Activated CD4-positive, alpha-beta memory T cell treated with anti-CD3 and anti-CD28 coated beads, Interleukin-2, amount 10 ng/mL, durations not matched to agents 7 days and 5 days (primary cell): ENCODE data around the gene AHRR. TPM values are rescaled to one million over a fixed set of nuclear protein-coding genes. Genes with fewer than 3 reads are reported as not detected.
A peak's percentile ranks its signal among the peaks of the same experiment; 100 is the strongest.

ENCODE experiments used
- CTCF ChIA-PET: fragments of 350-600 bp; sonication (Branson Sonifier 250); formaldehyde crosslinking; loops from one replicate; lab custom pipeline; 2021; ENCODE audit warnings: antibody characterized with exemption, inconsistent platforms; lab: Charles Lee
- POLR2A ChIA-PET: fragments of 350-600 bp; sonication (Branson Sonifier 250); formaldehyde crosslinking; loops from one replicate; lab custom pipeline; 2021; ENCODE audit warnings: antibody characterized with exemption; lab: Charles Lee
- DNase-seq: peaks from one replicate; pipeline ENCODE4 v3.0.0-alpha.2; 2020
- H3K27ac Mint-ChIP-seq: one replicate; pipeline ENCODE4 v1.8.0; 2021; ENCODE audit warnings: mild to moderate bottlenecking, mixed read lengths
- H3K27me3 Mint-ChIP-seq: one replicate; pipeline ENCODE4 v1.8.0; 2021; ENCODE audit warnings: mixed read lengths
- H3K36me3 Mint-ChIP-seq: one replicate; pipeline ENCODE4 v1.8.0; 2021; ENCODE audit warnings: low read depth, mixed read lengths
- H3K4me1 Mint-ChIP-seq: one replicate; pipeline ENCODE4 v1.8.0; 2021; ENCODE audit warnings: mixed read lengths
- H3K4me3 Mint-ChIP-seq: one replicate; pipeline ENCODE4 v1.8.0; 2021; ENCODE audit warnings: mild to moderate bottlenecking, mixed read lengths
- H3K9me3 Mint-ChIP-seq: one replicate; pipeline ENCODE4 v1.8.0; 2021; ENCODE audit warnings: mixed read lengths
- total RNA-seq, 2 experiments: library from RNA; stranded (reverse); gene quantifications; one replicate each; pipeline ENCODE4 v1.2.3, GENCODE V29; 2021

AHRR gene
- total RNA-seq, 2 experiments from 2014 or later: 23.6 to 24.6 TPM

DNA sequence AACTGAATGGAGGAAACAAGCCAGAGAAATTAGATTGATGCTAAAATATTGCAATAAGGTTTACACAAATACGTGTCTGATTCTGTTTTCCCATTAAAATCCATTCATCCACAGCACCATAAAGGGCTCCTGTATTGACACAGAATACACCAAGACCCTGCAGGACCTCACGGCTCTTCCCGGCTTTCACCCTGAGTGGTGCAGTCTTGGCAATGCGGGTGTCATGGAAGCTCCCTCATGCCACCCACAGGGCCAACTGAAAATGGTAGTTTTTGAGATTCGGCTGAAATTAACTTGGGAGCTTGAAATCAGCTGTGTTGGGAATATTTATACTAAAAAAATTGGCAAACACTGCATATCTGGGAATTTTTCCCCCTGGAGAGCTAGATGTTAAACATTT is 104.2 kb downstream of the AHRR start:
- ChIA-PET POLR2A (interaction anchor here (1.2 kb wide), 2 partner anchors 24 to 154 kb away, joined by 3 to 4 read pairs; partner anchors contain the start of gene PDCD6), CTCF (interaction anchor here (0.7 to 2.5 kb wide), 8 partner anchors 13 to 238 kb away, joined by 3 to 22 read pairs (median 4); no protein-coding TSS in a partner anchor)

DNA sequence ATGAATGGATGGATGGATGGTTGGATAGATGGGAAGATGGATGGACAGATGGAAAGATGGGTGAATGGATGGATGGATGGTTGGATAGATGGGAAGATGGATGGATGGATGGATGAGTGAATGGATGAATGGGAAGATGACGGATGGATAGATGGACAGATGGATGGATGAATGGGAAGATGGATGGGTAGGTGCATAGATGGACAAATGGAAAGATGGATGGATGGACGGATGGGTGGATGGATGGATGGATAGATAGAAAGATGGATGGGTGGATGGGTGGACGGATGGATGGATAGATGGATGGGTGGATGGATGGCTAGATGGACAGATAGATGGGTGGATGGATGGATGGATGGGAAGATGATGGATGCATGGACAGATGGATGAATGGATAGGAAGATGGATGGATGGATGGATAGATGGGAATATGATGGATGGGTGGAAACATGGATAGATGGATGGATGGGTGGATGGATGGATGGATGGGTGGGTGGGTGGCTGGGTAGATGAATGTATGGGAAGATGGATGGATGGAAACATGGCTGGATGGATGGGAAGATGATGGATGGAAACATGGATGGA is 105.0 kb downstream of the AHRR start:
- peaks cover 23% of the 10 kb centered on the region for H3K4me1 Mint-ChIP-seq
- no peak for DNase-seq
- ChIA-PET POLR2A (interaction anchor here (1.2 kb wide), 2 partner anchors 24 to 155 kb away, joined by 3 to 4 read pairs; partner anchors contain the start of gene PDCD6), CTCF (interaction anchor here (0.7 to 2.5 kb wide), 7 partner anchors 14 to 238 kb away, joined by 3 to 22 read pairs (median 5); no protein-coding TSS in a partner anchor)
- H3K36me3 Mint-ChIP-seq: peaks cover 12% of the 10 kb centered on the region
- no peak overlapping the region for H3K27ac Mint-ChIP-seq
- no peaks in the 10 kb centered on the region for H3K9me3 Mint-ChIP-seq
- no peaks in the 10 kb centered on the region for H3K27me3 Mint-ChIP-seq
- no peak overlapping the region for H3K4me3 Mint-ChIP-seq

More for the DNA sequence above, 104.2 kb downstream of the AHRR start:
- no peaks in the 10 kb centered on the region for H3K9me3 Mint-ChIP-seq
- H3K27ac Mint-ChIP-seq: no peak overlapping the region
- H3K36me3 Mint-ChIP-seq: peaks cover 12% of the 10 kb centered on the region
- DNase-seq: peak; percentile 46
- no peaks in the 10 kb centered on the region for H3K27me3 Mint-ChIP-seq
- peaks cover 23% of the 10 kb centered on the region for H3K4me1 Mint-ChIP-seq
- no peak overlapping the region for H3K4me3 Mint-ChIP-seq

DNA sequence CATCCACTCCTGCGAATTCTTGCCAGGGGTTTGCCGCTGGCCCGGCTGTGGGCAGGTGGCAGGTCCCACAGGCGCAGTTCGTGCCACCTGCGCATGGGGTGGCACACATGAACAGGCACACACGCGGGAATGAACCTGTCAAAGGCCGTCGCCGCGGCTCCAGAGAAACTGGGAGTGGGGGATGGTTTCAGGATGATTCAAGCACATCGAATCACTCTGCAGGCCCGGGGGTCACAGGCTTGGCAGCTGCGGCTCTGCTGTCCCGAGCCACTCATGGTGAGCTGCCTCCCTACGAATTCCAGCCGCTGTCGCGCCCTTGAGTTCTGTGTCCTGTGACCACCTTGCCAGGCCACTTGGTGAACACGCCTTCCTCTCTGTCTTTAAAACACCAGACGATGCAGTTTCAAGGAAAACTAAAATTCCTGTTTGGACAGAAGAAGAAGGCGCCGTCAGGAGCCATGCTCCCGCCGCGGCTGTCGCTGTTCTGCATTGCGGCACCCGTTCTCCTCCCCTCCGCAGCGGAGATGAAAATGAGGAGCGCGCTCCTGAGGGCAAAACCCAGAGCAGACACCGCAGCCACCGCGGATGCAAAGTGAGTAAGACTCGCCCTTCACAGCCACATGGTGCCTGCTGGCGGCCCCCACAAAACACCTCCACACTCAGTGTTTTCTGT is 106.0 kb downstream of the AHRR start:
- no peaks in the 10 kb centered on the region for H3K27me3 Mint-ChIP-seq
- CTCF ChIA-PET: no interaction called here
- peaks cover 12% of the 10 kb centered on the region for H3K36me3 Mint-ChIP-seq
- H3K9me3 Mint-ChIP-seq: no peaks in the 10 kb centered on the region
- no peak overlapping the region for H3K27ac Mint-ChIP-seq
- DNase-seq: peak; percentile 14
- POLR2A ChIA-PET: no interaction called here
- peaks cover 23% of the 10 kb centered on the region for H3K4me1 Mint-ChIP-seq
- H3K4me3 Mint-ChIP-seq: no peak overlapping the region

DNA sequence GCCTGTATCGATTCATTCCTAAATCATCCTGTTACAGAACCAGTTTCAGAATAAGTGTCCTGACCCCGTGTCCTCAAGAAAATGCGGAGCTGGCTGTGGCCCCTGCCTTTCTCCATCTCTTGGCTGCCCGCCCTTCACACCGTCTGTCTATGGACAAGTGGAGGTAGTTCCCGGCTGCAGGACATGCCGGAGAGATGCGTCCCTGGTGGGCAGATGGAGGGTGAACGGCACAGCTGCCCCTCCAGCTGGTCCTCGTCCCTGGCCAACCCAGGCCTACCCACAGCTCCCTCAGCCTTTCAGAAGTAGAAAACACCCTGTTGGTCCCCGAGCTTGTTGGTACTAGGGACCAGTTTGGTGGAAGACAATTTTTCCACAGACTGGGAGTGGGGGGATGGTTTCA is 106.7 kb downstream of the AHRR start:
- POLR2A ChIA-PET: no interaction called here
- Mint-ChIP-seq H3K27me3 (no peaks in the 10 kb centered on the region), H3K4me3 (no peak overlapping the region), H3K9me3 (no peaks in the 10 kb centered on the region), H3K4me1 (peaks cover 18% of the 10 kb centered on the region), H3K27ac (no peak overlapping the region), H3K36me3 (peaks cover 12% of the 10 kb centered on the region)
- peak; percentile 11 for DNase-seq
- CTCF ChIA-PET: interaction anchor here (1.4 to 2.8 kb wide), 2 partner anchors 108 to 111 kb away, joined by 6 to 8 read pairs; no protein-coding TSS in a partner anchor

DNA sequence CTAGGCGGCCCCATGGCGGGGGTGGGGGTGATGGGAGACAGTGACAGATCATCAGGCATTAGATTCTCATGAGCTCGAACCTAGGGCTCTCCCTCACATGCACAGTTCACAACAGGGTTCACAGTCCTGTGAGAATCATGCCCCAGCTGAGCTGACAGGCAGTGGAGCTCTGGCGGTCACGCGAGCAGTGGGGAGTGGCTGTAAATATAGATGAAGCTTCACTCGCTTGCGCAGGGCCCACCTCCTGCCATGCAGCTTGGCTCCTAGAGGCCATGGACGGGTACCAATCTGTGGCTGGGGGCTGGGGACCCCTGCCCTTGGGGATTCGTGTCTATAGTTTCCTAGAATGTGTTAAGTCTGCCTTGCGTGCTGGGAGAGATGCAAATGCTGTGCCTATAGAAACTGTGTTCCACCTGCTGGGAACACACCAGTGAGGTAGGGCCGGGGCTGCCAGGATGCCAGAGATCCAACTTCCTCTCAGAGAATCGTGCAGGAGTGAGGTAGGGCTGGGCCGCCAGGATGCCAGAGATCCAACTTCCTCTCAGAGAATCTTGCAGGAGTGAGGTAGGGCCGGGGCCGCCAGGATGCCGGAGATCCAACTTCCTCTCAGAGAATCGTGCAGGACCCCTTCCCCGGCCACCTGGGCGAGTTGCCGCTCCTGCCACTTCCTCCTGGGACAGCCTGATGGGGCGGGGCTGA is 107.4 kb downstream of the AHRR start:
- Mint-ChIP-seq H3K9me3 (no peaks in the 10 kb centered on the region), H3K36me3 (peaks cover 8% of the 10 kb centered on the region), H3K4me3 (no peak overlapping the region), H3K27me3 (no peaks in the 10 kb centered on the region), H3K4me1 (peaks cover 14% of the 10 kb centered on the region), H3K27ac (no peak overlapping the region)
- ChIA-PET POLR2A (no interaction called here), CTCF (interaction anchor here (1.4 to 2.8 kb wide), 2 partner anchors 109 to 112 kb away, joined by 6 to 8 read pairs; no protein-coding TSS in a partner anchor)
- peak; percentile 15 for DNase-seq

GRCh38 chr5:429453-430188 is 108.1 kb downstream of the AHRR start:
- POLR2A ChIA-PET: no interaction called here
- H3K4me1 Mint-ChIP-seq: peaks cover 12% of the 10 kb centered on the region
- H3K36me3 Mint-ChIP-seq: peaks cover 8% of the 10 kb centered on the region
- H3K9me3 Mint-ChIP-seq: no peaks in the 10 kb centered on the region
- peak; percentile 11 for DNase-seq
- no peak overlapping the region for H3K27ac Mint-ChIP-seq
- H3K27me3 Mint-ChIP-seq: no peaks in the 10 kb centered on the region
- H3K4me3 Mint-ChIP-seq: no peak overlapping the region
- CTCF ChIA-PET: interaction anchor here (1.4 to 3.1 kb wide), 3 partner anchors 109 to 113 kb away, joined by 6 to 34 read pairs (median 8); no protein-coding TSS in a partner anchor

DNA sequence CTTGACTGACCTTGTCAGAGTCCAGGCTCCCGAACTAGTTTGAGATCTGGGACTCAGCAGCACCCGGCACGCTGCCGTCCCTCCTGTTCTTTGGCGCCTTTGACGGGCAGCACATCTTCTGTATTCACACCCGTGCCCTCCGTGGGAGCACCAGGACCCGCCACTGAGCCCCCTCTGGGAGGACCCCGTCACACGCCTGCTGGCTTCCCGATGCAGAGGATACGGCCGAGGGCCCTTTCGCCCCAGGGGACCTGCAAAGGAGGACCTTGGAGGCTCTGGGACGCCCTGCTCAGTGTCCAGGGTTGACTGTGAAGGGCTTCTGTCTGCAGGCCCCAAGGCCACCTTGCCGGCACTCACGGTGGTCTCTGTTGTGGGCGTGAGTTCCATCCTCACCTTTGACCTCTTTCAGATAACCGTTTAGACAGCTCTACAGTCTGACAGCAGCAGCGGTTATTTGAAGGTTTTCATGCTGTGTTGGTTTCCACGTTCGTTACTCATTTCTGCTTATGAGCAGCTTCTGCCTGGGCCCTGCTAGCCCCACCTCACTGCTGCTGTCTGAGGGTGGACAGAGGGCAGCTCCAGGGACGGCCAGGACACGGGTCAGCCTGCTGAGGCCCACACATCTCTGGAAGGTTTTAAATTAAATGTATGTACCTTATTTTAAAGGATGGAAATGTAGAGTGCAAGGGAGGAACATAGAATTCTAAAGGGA is 108.9 kb downstream of the AHRR start:
- peak; percentile 15 for DNase-seq
- H3K27ac Mint-ChIP-seq: no peak overlapping the region
- H3K4me3 Mint-ChIP-seq: no peak overlapping the region
- H3K36me3 Mint-ChIP-seq: peaks cover 8% of the 10 kb centered on the region
- POLR2A ChIA-PET: interaction anchor here (1.2 kb wide), 1 partner anchor 11 kb away, joined by 3 read pairs; no protein-coding TSS in a partner anchor
- peaks cover 7% of the 10 kb centered on the region for H3K4me1 Mint-ChIP-seq
- H3K9me3 Mint-ChIP-seq: no peaks in the 10 kb centered on the region
- no peaks in the 10 kb centered on the region for H3K27me3 Mint-ChIP-seq
- CTCF ChIA-PET: interaction anchor here (0.9 to 3.1 kb wide), 7 partner anchors 17 to 242 kb away, joined by 3 to 34 read pairs (median 5); no protein-coding TSS in a partner anchor

DNA sequence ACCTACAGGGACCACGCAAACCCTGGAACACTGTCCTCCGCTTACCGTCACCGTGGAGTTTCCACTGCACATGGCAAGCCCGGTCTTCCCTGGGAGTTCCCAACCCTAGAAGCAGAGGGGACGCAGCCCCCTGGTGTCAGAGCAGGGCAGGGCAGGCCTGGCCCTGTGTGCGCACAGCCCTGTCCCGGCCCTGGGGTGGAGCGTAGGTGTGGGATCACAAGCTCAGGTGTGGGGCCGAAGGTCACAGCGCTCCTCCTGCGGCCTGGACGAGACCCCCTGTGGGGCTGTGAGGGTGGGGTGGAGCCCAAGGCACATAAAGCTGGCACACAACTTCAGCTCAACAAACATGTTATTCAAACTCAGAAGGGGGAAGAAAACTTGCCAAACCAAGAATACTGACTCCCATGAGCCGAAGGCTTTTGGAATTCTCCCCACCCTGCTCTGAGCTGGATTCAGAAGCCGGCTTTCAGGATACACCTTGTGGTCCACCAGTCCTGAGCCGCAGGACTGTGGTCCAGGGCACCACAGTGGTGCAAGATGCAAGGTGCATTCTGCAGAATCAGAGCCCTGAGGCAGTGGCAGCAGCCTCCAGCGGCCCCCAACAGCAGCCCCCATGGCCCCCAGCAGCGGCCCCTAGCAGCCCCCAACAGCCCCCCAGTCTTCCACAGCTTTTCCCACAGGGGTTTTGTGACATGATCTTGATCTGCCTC is 109.6 kb downstream of the AHRR start:
- Mint-ChIP-seq H3K27me3 (no peaks in the 10 kb centered on the region), H3K4me3 (no peak overlapping the region), H3K4me1 (peaks cover 3% of the 10 kb centered on the region), H3K36me3 (peaks cover 8% of the 10 kb centered on the region), H3K9me3 (no peaks in the 10 kb centered on the region), H3K27ac (no peak overlapping the region)
- ChIA-PET CTCF (interaction anchor here (0.6 to 3.1 kb wide), 12 partner anchors 11 to 242 kb away, joined by 3 to 34 read pairs (median 4); partner anchors contain the start of gene PDCD6), POLR2A (interaction anchor here (0.7 to 1.2 kb wide), 2 partner anchors 11 to 114 kb away, joined by 3 to 5 read pairs; no protein-coding TSS in a partner anchor)
- peak; percentile 48 for DNase-seq

DNA sequence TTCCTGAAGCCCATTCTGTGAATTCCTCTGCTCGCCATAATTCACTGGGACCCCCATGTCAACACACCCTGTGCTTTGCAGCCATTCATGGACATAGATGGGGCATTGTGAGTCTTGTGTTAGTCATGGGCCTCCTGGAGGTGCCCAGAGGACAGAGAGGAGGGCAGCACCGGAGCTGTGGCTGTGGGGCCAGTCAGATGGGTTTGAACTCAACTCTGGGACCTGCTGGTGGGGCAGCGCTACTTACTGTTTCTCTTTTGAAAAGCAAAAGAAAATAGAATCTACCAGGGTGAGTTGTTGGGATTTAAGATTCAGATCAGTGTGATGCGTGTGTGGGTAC is 110.2 kb downstream of the AHRR start:
- H3K4me1 Mint-ChIP-seq: no peaks in the 10 kb centered on the region
- ChIA-PET CTCF (interaction anchor here (0.6 to 3.1 kb wide), 11 partner anchors 10 to 243 kb away, joined by 3 to 34 read pairs (median 4); partner anchors contain the start of gene PDCD6), POLR2A (interaction anchor here (0.7 to 1.2 kb wide), 2 partner anchors 10 to 115 kb away, joined by 3 to 5 read pairs; no protein-coding TSS in a partner anchor)
- H3K9me3 Mint-ChIP-seq: no peaks in the 10 kb centered on the region
- no peak overlapping the region for H3K4me3 Mint-ChIP-seq
- peak; percentile 14 for DNase-seq
- H3K36me3 Mint-ChIP-seq: peaks cover 8% of the 10 kb centered on the region
- no peaks in the 10 kb centered on the region for H3K27me3 Mint-ChIP-seq
- H3K27ac Mint-ChIP-seq: no peak overlapping the region

GRCh38 chr5:432201-432927 is 110.8 kb downstream of the AHRR start:
- H3K9me3 Mint-ChIP-seq: no peaks in the 10 kb centered on the region
- H3K4me1 Mint-ChIP-seq: no peaks in the 10 kb centered on the region
- ChIA-PET CTCF (interaction anchor here (1.4 to 3.1 kb wide), 4 partner anchors 10 to 244 kb away, joined by 3 to 34 read pairs (median 7); no protein-coding TSS in a partner anchor), POLR2A (no interaction called here)
- DNase-seq: peak; percentile 12
- no peak overlapping the region for H3K4me3 Mint-ChIP-seq
- H3K27me3 Mint-ChIP-seq: no peaks in the 10 kb centered on the region
- no peak overlapping the region for H3K27ac Mint-ChIP-seq
- H3K36me3 Mint-ChIP-seq: peaks cover 8% of the 10 kb centered on the region
